HepG2 (cell line): Measurements from ENCODE around the gene HDLBP. TPM values are rescaled to one million over a fixed set of nuclear protein-coding genes. Genes with fewer than 3 reads are reported as not detected.

Source experiments
- ATAC-seq: fragments of 200-7000 bp; cut with Tn5 transposase; 3 replicates; pipeline ENCODE4 v1.9.1; 2020; ENCODE audit warnings: mild to moderate bottlenecking, moderate library complexity
- BruUV-seq: library from RNA; stranded (reverse); fragments of 400-500 nt; replicated peaks from 2 replicates; lab custom pipeline; 2021; lab: Mats Ljungman, UMichigan
- CTCF ChIA-PET: fragments of 300-600 bp; formaldehyde crosslinking; extraction: SDS; loops from one replicate; lab custom pipeline; 2021; ENCODE audit warnings: low total read pairs, inconsistent platforms, low intra/inter-chr PET ratio; lab: Yijun Ruan, JAX
- POLR2A ChIA-PET: fragments of 350-600 bp; sonication (Branson Sonifier 250); formaldehyde crosslinking; loops from one replicate; lab custom pipeline; 2020; ENCODE audit warnings: antibody characterized with exemption, inconsistent platforms; lab: Yijun Ruan, JAX
- DNase-seq: peaks from one replicate; pipeline ENCODE4 v3.0.0-alpha.2; 2015; ENCODE audit warnings: low spot score
- FAIRE-seq: peaks from 3 replicates; lab custom pipeline; 2011; peaks lifted over from hg19 to GRCh38; lab: Jason Lieb, UNC
- H2AFZ ChIP-seq: one replicate; pipeline ENCODE4 v1.6.1; 2011; ENCODE audit warnings: low read length, inconsistent platforms
- H3K27ac ChIP-seq: fragments of 300-600 bp; 3 replicates; pipeline ENCODE4 v1.8.0; 2011; ENCODE audit warnings: mixed run types, mild to moderate bottlenecking, mixed read lengths, low read length, inconsistent platforms; ENCODE audit not compliant: insufficient read depth; ENCODE audit errors: extremely low read length
- H3K27me3 ChIP-seq, 2 experiments: fragments of 200-600 bp in 1 of 2; 2 replicates in 1 of 2; 3 replicates in 1 of 2; pipeline versions ENCODE4 v1.6.0 to v1.8.0; 2011; ENCODE audit warnings: low read length in 2 of 2, mild to moderate bottlenecking in 2 of 2, moderate library complexity in 2 of 2, inconsistent platforms in 1 of 2; ENCODE audit not compliant: insufficient read depth in 2 of 2, control insufficient read depth in 1 of 2
- H3K36me3 ChIP-seq, 2 experiments: fragments of 200-600 bp in 1 of 2; replicated peaks in 1 of 2; 2 replicates in 1 of 2; 3 replicates in 1 of 2; pipeline versions ENCODE4 v1.5.1 to v1.8.0; 2011; ENCODE audit warnings: low read length in 2 of 2, inconsistent platforms in 1 of 2; ENCODE audit not compliant: insufficient read depth in 2 of 2, control insufficient read depth in 1 of 2
- H3K4me1 ChIP-seq: 2 replicates; pipeline ENCODE4 v1.5.1; 2012; ENCODE audit warnings: low read length, inconsistent platforms; ENCODE audit not compliant: insufficient read depth
- H3K4me2 ChIP-seq: 2 replicates; pipeline ENCODE4 v1.6.0; 2011; ENCODE audit warnings: low read depth, low read length, inconsistent platforms
- H3K4me3 ChIP-seq, 3 experiments: fragments of 200-600 bp in 1 of 3; sonication (generic), shearing (Covaris generic) in 1 of 3; replicated peaks in 1 of 3; 2 replicates each; pipeline ENCODE4 v1.5.1; 2011 to 2016; ENCODE audit warnings: low read length in 3 of 3, inconsistent platforms in 2 of 3, low read depth in 2 of 3, mild to moderate bottlenecking in 2 of 3, control low read depth in 1 of 3, mixed read lengths in 1 of 3; ENCODE audit not compliant: insufficient read depth in 1 of 3
- H3K79me2 ChIP-seq: one replicate; pipeline ENCODE4 v1.6.1; 2011; ENCODE audit warnings: low read length, inconsistent platforms; ENCODE audit not compliant: insufficient read depth
- H3K9ac ChIP-seq: 2 replicates; pipeline ENCODE4 v1.6.0; 2011; ENCODE audit warnings: mild to moderate bottlenecking, low read depth, low read length, inconsistent platforms; ENCODE audit not compliant: insufficient read depth
- H3K9me3 ChIP-seq: 2 replicates; pipeline ENCODE4 v1.5.1; 2012; ENCODE audit warnings: mild to moderate bottlenecking, low read length
- H4K20me1 ChIP-seq: 2 replicates; pipeline ENCODE4 v1.6.0; 2011; ENCODE audit warnings: inconsistent platforms, mild to moderate bottlenecking, low read length, moderate library complexity; ENCODE audit not compliant: insufficient read depth
- AGO2 ChIP-seq: fragments of 200-400 bp; formaldehyde crosslinking; optimal IDR thresholded peaks from 2 replicates; pipeline ENCODE3; 2017; ENCODE audit warnings: mild to moderate bottlenecking, low read depth, low read length, moderate library complexity
- ELF3 ChIP-seq: IDR thresholded peaks from 2 replicates; pipeline ENCODE4 v1.6.1; 2016; ENCODE audit warnings: missing genetic modification reagents, missing compliant biosample characterization
- GZF1 ChIP-seq: sonication (generic); formaldehyde crosslinking; IDR thresholded peaks from 2 replicates; pipeline ENCODE4 v1.5.1; 2020; ENCODE audit warnings: mild to moderate bottlenecking, missing genetic modification reagents
- KDM6A ChIP-seq: IDR thresholded peaks from 2 replicates; pipeline ENCODE4 v1.6.1; 2016; ENCODE audit warnings: low read depth
- MTA1 ChIP-seq: sonication (generic); formaldehyde crosslinking; IDR thresholded peaks from 2 replicates; pipeline ENCODE4 v1.4.0; 2020; ENCODE audit warnings: missing genetic modification reagents, mild to moderate bottlenecking, borderline replicate concordance
- MXD4 ChIP-seq: IDR thresholded peaks from 2 replicates; pipeline ENCODE4 v1.6.1; 2016; ENCODE audit warnings: mild to moderate bottlenecking, missing biosample characterization, missing genetic modification reagents
- NCOA2 ChIP-seq: sonication (generic); formaldehyde crosslinking; IDR thresholded peaks from 2 replicates; pipeline ENCODE4 v1.8.0; 2022; ENCODE audit warnings: inconsistent platforms
- RBFOX2 ChIP-seq: fragments of 200-400 bp; formaldehyde crosslinking; IDR thresholded peaks from 2 replicates; pipeline ENCODE4 v1.6.1; 2017; ENCODE audit warnings: low read depth, mild to moderate bottlenecking, low read length
- RBM22 ChIP-seq: fragments of 200-400 bp; formaldehyde crosslinking; optimal IDR thresholded peaks from 2 replicates; pipeline ENCODE3; 2017; ENCODE audit warnings: mild to moderate bottlenecking, low read length, moderate library complexity
- SALL1 ChIP-seq: sonication (generic); formaldehyde crosslinking; IDR thresholded peaks from 2 replicates; pipeline ENCODE4 v1.8.0; 2022; ENCODE audit warnings: mild to moderate bottlenecking, missing genetic modification reagents
- SAP130 ChIP-seq: IDR thresholded peaks from 2 replicates; pipeline ENCODE4 v1.6.1; 2016; ENCODE audit warnings: low read depth
- ZNF430 ChIP-seq: sonication (generic); formaldehyde crosslinking; IDR thresholded peaks from 2 replicates; pipeline ENCODE4 v1.9.0; 2021; ENCODE audit warnings: mild to moderate bottlenecking, missing genetic modification reagents
- ZNF761 ChIP-seq: sonication (generic); formaldehyde crosslinking; conservative IDR thresholded peaks from 2 replicates; pipeline ENCODE4 v1.4.0; 2020; ENCODE audit warnings: mild to moderate bottlenecking, missing genetic modification reagents
- ZNF839 ChIP-seq: sonication (generic); formaldehyde crosslinking; IDR thresholded peaks from 2 replicates; pipeline ENCODE4 v1.4.0; 2020; ENCODE audit warnings: missing genetic modification reagents, mild to moderate bottlenecking, borderline replicate concordance
- WGBS: methylation state at CpG from one replicate; pipeline ENCODE4 v1.1.6; 2017; ENCODE audit warnings: low lambda C conversion rate; 5-methylcytosine and 5-hydroxymethylcytosine counted together
- in situ Hi-C: cut with HindIII; loops from 2 replicates; pipeline ENCODE4 v1.10.0; 2017; ENCODE audit warnings: low pct_unique_long_range_greater_than_20kb; ENCODE audit not compliant: extremely low pct_ligation_motif_present
- intact Hi-C: fragments of 100-400 bp; cut with micrococcal nuclease; formaldehyde crosslinking; loops from one replicate; pipeline ENCODE4 v1.10.0; 2022; ENCODE audit not compliant: unreplicated experiment
- polyA plus RNA-seq, 8 experiments: library from polyadenylated mRNA; depleted of rRNA in 3 of 8; stranded (reverse) in 7 of 8; unstranded in 1 of 8; fragments of >200 nt; fragmentation: Illumina TruSeq in 4 of 8; extraction: Trizol in 4 of 8; gene quantifications; 2 replicates each; pipeline versions ENCODE4 v1.2.1 to v1.2.3, GENCODE V29; 2011 to 2016; ENCODE audit warnings: low read depth in 4 of 8, missing spikeins in 1 of 8, mixed read lengths in 1 of 8; ENCODE audit not compliant: insufficient read depth in 1 of 8
- total RNA-seq, 5 experiments: library from RNA; depleted of rRNA; stranded (reverse); fragments of >200 nt; fragmentation: Illumina TruSeq; extraction: Trizol; gene quantifications; 2 replicates each; pipeline ENCODE4 v1.2.3, GENCODE V29; 2016; ENCODE audit warnings: low read depth in 1 of 5

Gene HDLBP
- total and polyA plus RNA-seq, 2 of the 13 experiments (the other 11 are each of a cell fraction or from before 2014, with no cell fraction given) = 464 to 707 TPM

DNA sequence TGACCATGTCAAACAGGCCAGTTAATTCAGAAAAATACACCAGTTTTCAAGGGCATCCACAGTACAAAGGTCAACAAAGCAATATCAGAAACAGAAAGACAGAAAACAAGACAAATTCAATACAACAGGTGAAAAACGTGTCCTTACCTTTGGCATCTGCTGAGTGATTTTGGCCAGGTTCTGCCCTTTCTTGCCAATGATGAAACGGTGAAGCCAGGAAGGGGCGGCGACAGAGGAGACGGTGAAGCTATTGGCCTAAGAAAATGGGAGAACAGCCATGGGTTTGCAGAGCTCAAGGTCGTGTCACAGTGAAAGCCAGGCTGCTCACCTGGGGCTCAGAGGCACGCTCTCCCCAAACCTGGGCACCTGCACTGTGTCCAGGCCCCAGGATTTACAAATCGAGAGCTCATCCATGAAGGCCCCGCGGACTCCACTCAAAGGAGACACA, 60.5 kb downstream of the HDLBP start (continued):
- TF ChIP-seq ZNF430 (CRISPR knock-in tag) (no peak), SALL1 (peak; percentile 47), MXD4 (CRISPR knock-in tag) (no peak), ELF3 (CRISPR knock-in tag) (0 out of 2 replicates have a peak, but pooled peaks have one; percentile 24), NCOA2 (CRISPR knock-in tag) (no peak), ZNF839 (CRISPR knock-in tag) (no peak), MTA1 (CRISPR knock-in tag) (peak; percentile 60; the same call in 1 of the 2 replicates)
- TF ChIP-seq, all 625 proteins: peak for 13

DNA sequence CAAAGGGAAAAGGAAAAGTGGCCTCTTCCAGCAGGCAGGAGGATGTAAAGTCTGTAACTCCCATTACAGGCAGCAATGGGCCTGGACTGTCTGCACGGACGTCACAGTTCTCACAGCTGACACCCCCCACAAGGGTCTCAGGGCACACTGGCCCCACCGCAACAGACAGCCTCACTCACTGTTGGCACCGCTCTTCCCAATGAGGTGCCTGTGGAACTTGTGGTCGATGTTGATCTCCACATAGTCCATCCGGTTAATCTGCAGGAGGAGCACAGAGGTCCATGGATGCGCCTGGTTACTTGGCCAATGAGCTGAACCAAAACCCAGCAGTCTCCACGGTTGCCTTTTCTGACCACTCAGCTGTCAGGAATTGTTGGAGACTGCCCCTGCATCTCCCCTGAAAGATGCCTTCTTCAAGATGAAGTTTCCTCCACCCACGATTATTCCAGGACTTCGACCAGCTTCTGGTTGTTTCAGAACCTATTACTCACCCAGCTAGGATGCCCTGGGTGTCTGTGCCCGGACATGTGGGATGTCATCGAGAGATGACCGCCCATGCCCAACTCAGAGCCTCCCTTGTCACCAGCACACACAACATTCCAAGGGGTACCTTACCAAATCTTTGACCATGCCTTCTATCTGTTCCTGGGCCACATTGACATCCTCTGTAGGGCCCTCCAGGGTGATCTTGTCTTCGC, 62.5 kb downstream of the HDLBP start:
- Histone ChIP-seq H3K9me3 (no peaks in the 10 kb centered on the region), H3K27ac (no peak overlapping the region), H3K4me2 (no peak overlapping the region), H2AFZ (no peak overlapping the region), H3K27me3 (no peaks in the 10 kb centered on the region), H3K79me2 (peaks cover 14% of the 10 kb centered on the region), H3K4me1 (peaks cover 26% of the 10 kb centered on the region), H3K9ac (no peak overlapping the region), H3K36me3 (peaks cover 77 to 98% of the 10 kb centered on the region in 2 experiments), H3K4me3 (no peak overlapping the region), H4K20me1 (peaks cover 39% of the 10 kb centered on the region)
- ATAC-seq (no peak), FAIRE-seq (no peak), DNase-seq (no peak)
- in situ Hi-C loops (no loop called here), intact Hi-C loops (no loop called here)
- TF ChIP-seq RBM22 = peak; percentile 81
- TF ChIP-seq AGO2 = peak; percentile 42
- TF ChIP-seq GZF1 (CRISPR knock-in tag) = no peak
- no peak for TF ChIP-seq KDM6A (CRISPR knock-in tag)
- no peak for TF ChIP-seq ZNF761
- no peak for TF ChIP-seq SAP130
- TF ChIP-seq RBFOX2 = 0 out of 2 replicates have a peak, but pooled peaks have one; percentile 24
- CTCF ChIA-PET = no interaction called here
- POLR2A ChIA-PET = interaction anchor here (1.2 kb wide), 1 partner anchor 62 kb away, joined by 3 read pairs; no protein-coding TSS in a partner anchor
- BruUV-seq = no TSS peak
- WGBS = 96% methylated on average over 14 of the region's 14 CpGs
